GM10266 (cell line): Measurements from ENCODE around the gene ROR2.

Source experiments
- DNase-seq: peaks from one replicate; pipeline ENCODE4 v3.0.0; 2012; ENCODE audit errors: extremely low spot score
- CTCF ChIP-seq: IDR thresholded peaks from 2 replicates; pipeline ENCODE4 v1.5.1; 2012; ENCODE audit warnings: mild to moderate bottlenecking, low read depth; ENCODE audit not compliant: control insufficient read depth, insufficient read depth; ENCODE audit errors: missing control alignments

The ROR2 gene

GRCh38 chr9:91572811-91573210 lies 377.2 kb downstream of the ROR2 start:
- no peak for TF ChIP-seq CTCF
- no peak for DNase-seq

GRCh38 chr9:91572044-91572443 lies 378.0 kb downstream of the ROR2 start:
- no peak for DNase-seq
- TF ChIP-seq CTCF = no peak

- no peak for DNase-seq
- TF ChIP-seq CTCF = no peak
Measured at GRCh38 chr9:91571036-91571435, 379.0 kb downstream of the ROR2 start.

- DNase-seq = no peak
- no peak for TF ChIP-seq CTCF
Measured at GRCh38 chr9:91567642-91568274, 382.3 kb downstream of the ROR2 start.

GRCh38 chr9:91564081-91564670 lies 385.9 kb downstream of the ROR2 start:
- TF ChIP-seq CTCF = no peak
- DNase-seq = no peak

GRCh38 chr9:91562416-91562815 lies 387.6 kb downstream of the ROR2 start:
- TF ChIP-seq CTCF = no peak
- no peak for DNase-seq

- TF ChIP-seq CTCF = no peak
- DNase-seq = no peak
Measured at GRCh38 chr9:91560301-91560700, 389.7 kb downstream of the ROR2 start.
